ENCODE measurements around the gene SPPL2C.

SPPL2C gene

DNA sequence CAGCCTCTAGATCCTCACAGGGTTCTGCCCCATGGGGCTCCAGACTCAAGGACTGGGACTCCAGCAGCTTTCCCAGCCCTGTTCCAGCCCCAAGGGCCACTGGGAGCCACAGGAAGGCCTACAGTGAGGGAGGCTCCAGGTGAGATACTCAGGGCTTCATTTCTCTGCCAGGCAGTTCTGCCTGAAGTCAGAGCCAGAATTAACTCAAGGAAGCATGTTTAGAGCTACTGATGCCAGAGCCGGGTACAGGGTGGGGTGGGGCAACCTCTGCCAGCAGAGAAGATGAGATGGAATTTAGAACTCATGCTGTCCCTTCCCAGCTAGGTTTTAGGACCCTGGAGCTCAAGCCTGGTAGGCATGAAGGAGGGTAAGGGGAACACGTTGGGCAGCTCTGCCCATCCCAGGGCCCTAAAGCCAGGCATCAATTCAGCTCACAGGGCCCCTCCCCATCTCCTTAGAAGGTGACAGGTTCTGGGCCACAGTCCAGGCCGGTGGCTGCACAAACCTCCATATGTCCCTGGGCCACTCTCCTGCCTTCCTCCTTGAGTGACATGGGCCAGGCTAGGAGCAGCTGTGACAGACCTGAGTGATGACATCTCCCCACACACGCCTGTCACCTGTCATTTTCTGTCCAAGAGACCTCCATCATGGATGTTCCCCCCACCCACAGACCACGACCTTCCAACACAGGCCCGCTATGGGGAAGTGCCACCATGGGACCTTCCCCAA is 24.5 kb upstream of the SPPL2C start:
- TF ChIP-seq, protein P1, sequence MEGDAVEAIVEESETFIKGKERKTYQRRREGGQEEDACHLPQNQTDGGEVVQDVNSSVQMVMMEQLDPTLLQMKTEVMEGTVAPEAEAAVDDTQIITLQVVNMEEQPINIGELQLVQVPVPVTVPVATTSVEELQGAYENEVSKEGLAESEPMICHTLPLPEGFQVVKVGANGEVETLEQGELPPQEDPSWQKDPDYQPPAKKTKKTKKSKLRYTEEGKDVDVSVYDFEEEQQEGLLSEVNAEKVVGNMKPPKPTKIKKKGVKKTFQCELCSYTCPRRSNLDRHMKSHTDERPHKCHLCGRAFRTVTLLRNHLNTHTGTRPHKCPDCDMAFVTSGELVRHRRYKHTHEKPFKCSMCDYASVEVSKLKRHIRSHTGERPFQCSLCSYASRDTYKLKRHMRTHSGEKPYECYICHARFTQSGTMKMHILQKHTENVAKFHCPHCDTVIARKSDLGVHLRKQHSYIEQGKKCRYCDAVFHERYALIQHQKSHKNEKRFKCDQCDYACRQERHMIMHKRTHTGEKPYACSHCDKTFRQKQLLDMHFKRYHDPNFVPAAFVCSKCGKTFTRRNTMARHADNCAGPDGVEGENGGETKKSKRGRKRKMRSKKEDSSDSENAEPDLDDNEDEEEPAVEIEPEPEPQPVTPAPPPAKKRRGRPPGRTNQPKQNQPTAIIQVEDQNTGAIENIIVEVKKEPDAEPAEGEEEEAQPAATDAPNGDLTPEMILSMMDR (IDR thresholded peaks at IDR 0.05; ENCODE audit: low read depth, low read length), result no peak
- DNase-seq (ENCODE audit: low read depth in 2 of 2), result no peak
- H3K4me3 ChIP-seq (replicated peaks in 1 of 2; ENCODE audit: low read depth in 2 of 2, low read length in 2 of 2), result no peak overlapping the region

DNA sequence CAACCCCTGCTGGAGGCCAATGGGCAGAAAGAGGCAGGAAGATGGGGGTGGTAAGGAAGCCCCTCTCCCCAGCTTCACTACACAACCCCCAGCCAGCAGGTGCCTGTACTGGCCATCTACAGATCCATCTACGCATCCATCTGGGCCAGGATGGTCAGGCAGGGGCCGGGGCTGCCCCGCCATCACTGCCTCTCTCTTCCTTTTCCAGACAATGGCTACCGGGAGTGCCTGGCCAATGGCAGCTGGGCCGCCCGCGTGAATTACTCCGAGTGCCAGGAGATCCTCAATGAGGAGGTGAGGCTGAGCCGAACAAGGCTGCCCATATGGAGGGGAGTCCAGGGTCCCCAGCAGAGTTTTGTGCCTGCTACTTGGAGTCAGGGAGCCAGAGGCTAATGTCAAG is 23.5 kb upstream of the SPPL2C start:
- H3K4me3 ChIP-seq (replicated peaks in 1 of 2; ENCODE audit: low read depth in 2 of 2, low read length in 2 of 2), result no peak overlapping the region
- TF ChIP-seq, protein P1 (IDR thresholded peaks at IDR 0.05; ENCODE audit: low read depth, low read length), result no peak
- no peak for DNase-seq (ENCODE audit: low read depth in 2 of 2)

DNA sequence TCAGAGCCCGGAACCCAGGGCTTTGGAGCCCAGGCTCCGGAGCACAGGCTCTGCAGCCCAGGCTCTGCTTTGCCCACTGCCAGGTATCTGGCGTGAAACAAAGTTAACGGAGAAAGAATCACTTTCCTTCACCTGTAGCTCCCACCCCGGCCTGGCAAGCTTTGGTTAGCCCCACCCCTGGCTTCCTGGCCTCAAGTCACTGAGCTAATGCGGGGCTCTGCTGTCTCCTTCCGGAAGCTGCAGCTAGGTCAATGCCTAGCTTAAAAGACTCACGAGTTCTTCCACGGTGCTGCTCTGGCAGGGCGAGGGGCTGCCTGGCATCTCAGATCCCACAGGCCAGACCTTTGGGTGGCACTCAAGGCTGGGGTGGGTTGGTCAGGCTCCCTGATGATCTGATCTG is 21.1 kb upstream of the SPPL2C start:
- no peak for DNase-seq (ENCODE audit: low read depth in 2 of 2)
- TF ChIP-seq, protein P1 (IDR thresholded peaks at IDR 0.05; ENCODE audit: low read depth, low read length), result no peak
- H3K4me3 ChIP-seq (replicated peaks in 1 of 2; ENCODE audit: low read depth in 2 of 2, low read length in 2 of 2), result no peak overlapping the region

DNA sequence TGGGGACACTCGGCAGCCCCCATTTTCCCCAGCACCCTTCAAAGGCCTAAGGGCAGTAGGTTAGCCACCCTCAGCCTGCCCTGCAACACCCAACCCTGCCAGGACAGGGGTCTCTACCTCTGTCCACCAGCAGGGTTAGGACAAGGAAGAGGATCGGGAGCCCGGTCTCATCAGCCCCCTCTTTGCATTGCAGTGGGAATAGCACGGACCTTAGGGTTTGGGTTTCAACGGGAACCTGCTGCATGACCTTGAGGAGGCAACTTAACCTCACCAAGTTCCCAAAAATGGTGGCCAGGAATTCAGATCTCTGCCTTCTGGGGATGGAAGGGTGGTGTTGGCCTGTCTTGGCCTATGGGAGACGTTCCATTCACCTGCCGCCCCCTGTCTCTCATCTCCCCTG is 20.2 kb upstream of the SPPL2C start:
- TF ChIP-seq, protein P1 (IDR thresholded peaks at IDR 0.05; ENCODE audit: low read depth, low read length), result no peak
- DNase-seq (ENCODE audit: low read depth in 2 of 2), result no peak
- H3K4me3 ChIP-seq (replicated peaks in 1 of 2; ENCODE audit: low read depth in 2 of 2, low read length in 2 of 2), result no peak overlapping the region

DNA sequence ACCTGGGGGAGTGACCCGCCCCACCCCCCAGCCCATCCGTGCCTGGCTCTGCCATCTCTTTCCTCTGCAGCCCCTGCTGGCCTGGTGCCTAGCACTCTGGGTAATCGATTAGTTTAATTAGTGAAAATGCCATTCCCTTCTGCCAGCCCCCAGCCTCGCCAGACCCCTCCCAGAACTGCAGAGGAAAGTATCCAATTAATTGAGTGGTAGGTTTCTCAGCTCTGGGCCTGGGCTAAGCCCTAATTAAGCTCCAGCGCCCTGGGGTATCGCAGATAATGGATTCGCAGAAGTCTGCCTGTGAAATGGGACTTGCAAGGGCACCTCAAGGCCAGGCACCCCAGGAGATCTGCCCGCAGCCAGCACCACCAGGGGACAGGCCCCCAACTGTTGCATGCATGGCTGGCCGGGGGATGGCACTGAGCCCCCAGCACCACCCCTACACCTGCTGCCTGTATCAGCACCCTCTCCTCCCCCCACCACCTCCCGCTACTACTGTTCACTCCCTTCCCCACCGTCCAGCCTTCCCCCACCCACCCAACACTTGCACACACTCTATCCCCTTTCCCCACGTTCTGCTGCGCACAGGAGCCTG is 19.7 kb upstream of the SPPL2C start:
- no peak for DNase-seq (ENCODE audit: low read depth in 2 of 2)
- H3K4me3 ChIP-seq (replicated peaks in 1 of 2; ENCODE audit: low read depth in 2 of 2, low read length in 2 of 2), result no peak overlapping the region
- TF ChIP-seq, protein P1 (IDR thresholded peaks at IDR 0.05; ENCODE audit: low read depth, low read length), result no peak

DNA sequence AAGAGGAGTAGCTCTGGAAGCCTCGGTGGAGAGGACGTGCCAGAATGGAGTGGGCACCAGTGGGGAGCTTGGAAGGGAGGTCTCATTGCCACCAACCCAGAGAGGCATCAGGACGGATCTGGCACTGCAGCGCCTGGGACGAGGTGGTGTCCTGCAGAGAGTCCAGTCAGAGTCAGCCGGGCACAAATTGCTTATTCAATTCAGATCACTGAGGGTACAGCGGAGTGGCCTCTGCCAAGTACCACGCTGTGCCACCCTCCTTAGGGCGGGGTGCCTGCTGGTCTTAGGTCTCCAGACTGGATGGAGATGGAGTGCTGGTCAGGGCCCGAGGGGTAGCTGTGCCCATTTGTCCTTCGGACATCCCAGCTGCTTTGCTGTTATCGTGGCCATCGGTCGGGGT is 18.9 kb upstream of the SPPL2C start:
- DNase-seq (ENCODE audit: low read depth in 2 of 2), result no peak
- H3K4me3 ChIP-seq (replicated peaks in 1 of 2; ENCODE audit: low read depth in 2 of 2, low read length in 2 of 2), result no peak overlapping the region
- TF ChIP-seq, protein P1 (IDR thresholded peaks at IDR 0.05; ENCODE audit: low read depth, low read length), result no peak
